ENCODE data around the gene RPRD2.
A peak's percentile ranks its signal among the peaks of the same experiment; 100 is the strongest.

RPRD2 gene

DNA sequence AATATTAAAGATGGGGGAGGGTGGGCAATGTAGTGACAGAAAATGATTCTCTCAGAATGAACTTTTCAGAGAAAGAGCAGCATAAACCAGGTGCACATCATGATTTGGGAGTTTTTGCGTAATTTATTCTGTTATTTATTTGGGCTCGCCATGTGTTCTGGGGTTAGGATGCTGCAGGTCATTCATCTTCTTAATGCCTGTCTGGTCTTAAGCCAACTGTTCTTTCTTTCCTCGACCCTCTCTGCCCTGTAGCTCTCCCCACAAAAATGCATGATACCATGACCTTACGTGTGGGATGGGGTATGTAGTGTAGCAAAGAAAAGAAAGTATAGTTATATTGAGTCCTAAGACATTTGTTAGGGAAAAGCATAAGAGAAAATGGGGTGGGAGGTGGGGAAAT lies 110.9 kb downstream of the RPRD2 start:
- DNase-seq: no peak

DNA sequence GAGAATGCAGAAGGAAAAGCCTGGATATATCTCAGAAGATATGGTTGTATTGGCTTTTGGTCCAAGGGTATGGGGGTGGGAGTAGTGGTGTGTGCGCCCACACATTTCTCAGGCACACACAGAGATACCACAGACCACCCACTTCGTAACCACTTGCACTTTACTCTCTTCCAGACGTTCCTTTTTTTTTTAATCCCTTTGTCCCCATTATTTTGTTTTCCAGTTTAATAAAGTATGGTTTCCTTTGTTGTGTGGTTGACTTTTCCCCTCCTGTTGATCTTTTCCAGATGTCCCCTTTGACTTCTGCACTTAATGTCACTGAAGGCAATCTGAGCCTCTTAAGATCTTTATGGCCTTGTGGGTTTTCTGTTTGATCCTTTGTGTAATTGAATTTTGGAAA lies 112.8 kb downstream of the RPRD2 start:
- DNase-seq: no peak

GRCh38 chr1:150477320-150477719 lies 113.4 kb downstream of the RPRD2 start:
- DNase-seq: no peak

- DNase-seq: no peak
These were observed 113.8 kb downstream of the RPRD2 start for GRCh38 chr1:150477733-150478132.

DNA sequence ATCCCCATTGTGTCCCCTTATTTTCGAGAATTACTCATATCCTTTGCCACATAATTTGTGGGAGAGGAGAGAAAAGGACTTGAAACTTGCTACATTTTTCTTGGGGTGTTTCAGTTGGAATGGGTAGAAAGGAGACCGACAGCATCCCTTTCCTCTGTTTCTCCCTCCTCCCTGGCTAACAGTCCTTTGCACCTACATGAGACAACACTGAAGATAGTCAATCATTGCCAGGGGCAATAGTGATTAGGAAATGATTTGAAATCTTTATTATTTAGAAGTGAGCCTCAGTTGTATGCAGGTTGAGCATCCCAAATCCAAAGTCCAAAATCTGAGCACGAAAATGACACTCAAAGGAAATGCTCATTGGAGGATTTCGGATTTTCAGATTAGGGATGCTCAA lies 115.4 kb downstream of the RPRD2 start:
- no peak for DNase-seq

GRCh38 chr1:150479927-150480352 lies 116.0 kb downstream of the RPRD2 start:
- DNase-seq: no peak

DNA sequence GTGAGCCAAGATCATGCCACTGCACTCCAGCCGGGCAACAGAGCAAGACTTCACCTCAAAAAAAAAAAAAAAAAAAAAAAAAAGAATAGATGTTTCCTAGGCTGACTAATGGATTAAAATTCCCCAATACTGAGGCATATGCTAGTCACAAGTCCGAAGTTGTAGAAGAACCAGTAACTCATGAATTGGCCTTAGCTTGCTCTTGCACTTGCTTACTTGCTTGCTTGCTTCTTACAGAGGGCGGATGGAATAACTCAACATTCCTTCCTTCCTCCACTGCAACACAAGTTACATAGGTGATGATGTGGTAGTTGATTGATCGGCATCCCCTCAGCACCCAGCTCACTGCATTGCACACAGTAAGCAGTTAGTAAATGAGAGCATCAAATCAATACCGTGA lies 120.5 kb downstream of the RPRD2 start:
- no peak for DNase-seq

- DNase-seq: peak in 1 of 2 donors; percentile 16
These were observed 120.9 kb downstream of the RPRD2 start for GRCh38 chr1:150484861-150485260.

GRCh38 chr1:150486966-150487762 lies 123.2 kb downstream of the RPRD2 start, which contains the start of gene TARS2:
Gene TARS2, plus strand, starts transcription at chr1:150487419. Its CDS starts 32 bp downstream, at chr1:150487451.
- DNase-seq: peak; percentile 67 to 99

DNA sequence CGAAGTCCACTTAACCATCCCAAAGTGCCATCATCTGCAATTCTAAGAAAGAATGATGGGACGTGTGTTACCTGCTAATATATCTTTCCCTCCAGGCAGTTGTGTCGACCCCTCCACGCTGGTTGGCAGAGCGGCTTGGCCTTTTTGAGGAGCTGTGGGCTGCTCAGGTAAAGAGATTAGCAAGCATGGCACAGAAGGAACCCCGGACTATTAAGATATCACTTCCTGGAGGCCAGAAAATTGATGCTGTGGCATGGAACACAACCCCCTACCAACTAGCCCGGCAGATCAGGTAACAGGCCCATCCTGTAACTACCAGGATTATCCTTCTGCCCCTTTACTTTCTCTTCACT lies 123.8 kb downstream of the RPRD2 start:
- no peak for DNase-seq

DNA sequence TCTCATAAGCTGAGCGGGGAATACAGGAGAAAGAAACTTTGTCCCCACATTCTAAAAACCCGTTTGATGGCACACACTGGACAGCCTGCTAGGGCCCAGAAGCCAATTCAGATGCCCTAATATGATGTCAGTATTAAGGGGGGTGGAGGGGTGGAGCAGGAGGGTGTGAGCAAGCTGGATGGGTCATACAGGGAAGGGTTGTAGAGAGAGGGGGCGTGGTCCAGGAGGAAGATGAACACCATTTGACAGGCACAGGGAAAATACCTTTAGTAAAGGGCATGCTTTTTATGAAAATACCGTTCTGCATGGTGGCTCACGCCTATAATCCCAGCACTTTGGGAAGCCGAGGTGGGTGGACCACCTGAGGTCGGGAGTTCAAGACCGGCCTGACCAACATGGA lies 129.2 kb downstream of the RPRD2 start:
- no peak for DNase-seq

DNA sequence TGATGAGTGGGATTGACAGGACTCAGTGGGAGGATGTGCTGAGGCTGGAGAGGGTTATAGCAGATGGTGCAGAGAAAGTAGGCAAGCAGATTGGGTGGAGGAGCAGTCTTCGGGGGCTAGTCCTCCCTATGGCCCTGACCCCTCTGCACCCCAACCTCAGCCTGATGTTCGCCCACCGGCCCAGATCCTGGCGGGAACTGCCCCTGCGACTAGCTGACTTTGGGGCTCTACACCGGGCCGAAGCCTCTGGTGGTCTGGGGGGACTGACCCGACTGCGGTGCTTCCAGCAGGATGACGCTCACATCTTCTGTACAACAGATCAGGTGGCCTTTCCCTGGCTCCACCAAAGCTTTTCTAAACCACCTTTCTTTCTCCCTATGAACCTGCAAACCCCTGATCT lies 134.4 kb downstream of the RPRD2 start:
- DNase-seq: no peak

- DNase-seq: no peak
These were observed 141.5 kb downstream of the RPRD2 start for GRCh38 chr1:150505431-150505830.

GRCh38 chr1:150507912-150508864 lies 144.2 kb downstream of the RPRD2 start, which contains the start of gene ECM1:
Gene ECM1, plus strand, starts transcription at chr1:150508109. Its CDS starts 101 bp downstream, at chr1:150508210.
- DNase-seq: peak; percentile 12 to 71

DNA sequence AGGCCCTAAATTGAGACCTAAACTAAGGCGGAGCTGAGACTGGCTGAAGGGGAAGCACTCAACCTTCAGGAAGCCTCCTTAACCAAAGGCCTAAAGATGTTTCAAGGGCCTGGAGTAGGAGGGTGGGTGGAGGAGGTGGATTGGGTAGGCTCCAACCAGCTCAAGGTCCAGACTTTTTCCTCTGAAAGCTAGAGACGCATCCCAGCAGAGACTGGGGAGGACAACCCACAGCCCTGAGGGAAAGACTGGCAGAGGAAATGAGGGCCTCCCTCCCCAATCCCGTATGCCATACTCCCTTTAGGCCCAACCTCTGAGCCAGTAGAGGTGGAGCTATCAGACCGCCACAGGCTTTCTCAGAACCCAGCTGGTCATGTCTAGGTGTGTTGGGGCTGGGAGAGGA lies 145.0 kb downstream of the RPRD2 start:
- no peak for DNase-seq

- no peak for DNase-seq
These were observed 147.6 kb downstream of the RPRD2 start for GRCh38 chr1:150511551-150511950.

DNA sequence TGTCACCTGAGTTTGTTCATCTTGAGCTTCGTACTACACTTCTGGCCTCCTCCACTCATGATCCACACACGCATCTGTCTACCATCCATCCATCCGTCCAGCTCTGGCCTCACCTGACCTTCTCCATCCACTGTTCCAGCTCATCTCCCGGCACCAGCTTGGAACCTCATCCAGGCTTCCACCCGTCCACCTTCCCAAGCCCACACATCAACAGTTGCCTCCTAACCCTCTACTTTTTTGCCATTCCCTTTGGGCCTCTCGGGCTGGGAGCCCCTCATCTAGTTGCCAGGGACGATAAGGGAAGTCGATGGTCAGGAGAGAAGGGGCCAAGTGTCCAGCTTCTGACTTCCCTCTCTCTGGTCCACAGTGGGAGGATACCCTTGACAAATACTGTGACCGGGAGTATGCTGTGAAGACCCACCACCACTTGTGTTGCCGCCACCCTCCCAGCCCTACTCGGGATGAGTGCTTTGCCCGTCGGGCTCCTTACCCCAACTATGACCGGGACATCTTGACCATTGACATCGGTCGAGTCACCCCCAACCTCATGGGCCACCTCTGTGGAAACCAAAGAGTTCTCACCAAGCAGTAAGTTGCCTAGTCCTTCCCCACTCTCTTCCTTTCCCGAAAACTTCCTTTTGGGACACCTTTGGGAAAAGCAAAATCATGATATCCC lies 148.2 kb downstream of the RPRD2 start:
- DNase-seq: no peak

GRCh38 chr1:150512846-150513245 lies 148.9 kb downstream of the RPRD2 start:
- DNase-seq: no peak

DNA sequence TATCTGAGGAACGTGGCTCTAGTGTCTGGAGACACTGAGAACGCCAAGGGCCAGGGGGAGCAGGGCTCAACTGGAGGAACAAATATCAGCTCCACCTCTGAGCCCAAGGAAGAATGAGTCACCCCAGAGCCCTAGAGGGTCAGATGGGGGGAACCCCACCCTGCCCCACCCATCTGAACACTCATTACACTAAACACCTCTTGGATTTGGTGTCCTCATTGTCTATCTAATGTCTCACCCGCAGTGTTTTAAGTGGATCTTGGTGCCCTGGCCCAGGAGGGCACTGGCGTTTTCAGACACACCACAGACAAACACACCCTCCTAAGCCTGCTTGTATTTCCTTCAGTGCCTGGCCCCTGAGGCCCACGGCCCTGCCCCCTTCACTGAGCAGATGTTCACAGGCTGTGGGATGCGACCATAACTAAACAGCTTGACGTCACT lies 149.4 kb downstream of the RPRD2 start:
- DNase-seq: no peak

DNA sequence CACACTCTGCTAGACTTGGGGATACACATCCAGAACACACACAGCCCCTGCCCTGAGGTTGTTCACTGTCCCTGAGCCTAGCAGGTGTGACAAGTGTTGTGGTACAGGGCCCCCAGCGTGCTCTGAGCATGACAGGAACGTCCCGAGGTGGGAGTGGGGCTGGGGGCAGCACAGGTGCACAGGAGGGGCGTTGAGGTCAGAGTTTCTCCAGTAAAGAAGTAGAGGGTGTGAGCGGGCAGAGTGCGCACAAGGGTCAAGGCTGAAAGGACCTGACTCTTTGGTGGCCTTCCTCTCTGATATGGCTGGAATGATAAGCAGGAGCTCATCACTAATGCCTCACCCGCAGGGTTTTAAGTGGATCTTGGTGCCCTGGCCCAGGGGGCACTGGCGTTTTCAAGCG lies 150.3 kb downstream of the RPRD2 start:
- no peak for DNase-seq

- DNase-seq: no peak
These were observed 151.0 kb downstream of the RPRD2 start for GRCh38 chr1:150514913-150515327.

DNA sequence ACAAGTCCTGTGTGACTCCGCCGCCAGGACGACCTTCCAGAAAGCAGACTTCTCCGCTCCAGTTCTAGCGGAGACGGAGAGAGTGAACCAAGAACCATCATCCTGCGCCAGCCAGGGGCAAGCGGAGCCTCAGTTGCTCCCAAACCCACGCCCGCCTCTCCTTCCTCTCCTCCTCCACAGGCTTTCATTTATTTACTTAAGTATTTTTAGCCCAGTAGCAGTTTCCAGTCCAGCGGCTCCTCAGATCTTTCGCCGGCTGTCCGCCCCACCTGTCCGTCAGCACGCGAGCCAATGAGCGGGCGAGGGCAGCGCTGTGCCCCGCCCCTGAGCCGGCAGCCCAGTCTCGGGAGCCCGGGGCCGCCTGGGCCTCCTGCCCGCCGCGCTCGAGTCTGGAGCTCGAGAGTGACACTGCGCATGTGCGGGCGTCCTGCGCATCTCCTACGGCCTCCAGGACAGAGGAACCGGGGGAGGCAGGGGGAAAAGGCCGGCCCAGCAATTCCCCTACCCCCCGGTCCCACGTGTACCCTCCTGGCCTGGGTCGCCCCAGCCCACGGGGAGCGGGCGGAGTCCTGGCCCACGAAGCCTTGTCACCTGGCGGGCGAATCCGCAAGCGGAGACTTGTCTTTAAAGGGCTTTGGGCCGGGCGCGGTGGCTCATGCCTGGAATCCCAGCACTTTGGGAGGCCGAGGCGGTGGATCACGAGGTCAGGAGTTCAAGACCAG lies 151.5 kb downstream of the RPRD2 start, which contains the start of gene FALEC:
TSS of gene FALEC (plus strand) at position 425 of the 722 bp plus-strand sequence.
- DNase-seq: peak; percentile 75 to 79

Measured in bone marrow (tissue), 2 donors.